Astrocyte (in vitro differentiated cells and primary cell): Measurements from ENCODE around the gene TENM4. TPM values are rescaled to one million over a fixed set of nuclear protein-coding genes. Genes with fewer than 3 reads are reported as not detected.
A peak's percentile ranks its signal among the peaks of the same experiment; 100 is the strongest.

ENCODE experiments used
- DNase-seq: peaks from one replicate; pipeline ENCODE4 v3.0.0-alpha.2; 2010; ENCODE audit warnings: low read depth
- FAIRE-seq: peaks from 2 replicates; lab custom pipeline; 2011; peaks lifted over from hg19 to GRCh38; lab: Jason Lieb, UNC
- H2AFZ ChIP-seq: 2 replicates; pipeline ENCODE4 v1.6.0; 2012; ENCODE audit warnings: low read depth, low read length, inconsistent platforms
- H3K27ac ChIP-seq: 2 replicates; pipeline ENCODE4 v1.5.1; 2011; ENCODE audit warnings: low read depth, low read length, inconsistent platforms
- H3K27me3 ChIP-seq: 2 replicates; pipeline ENCODE4 v1.6.0; 2011; ENCODE audit warnings: low read length, inconsistent platforms; ENCODE audit not compliant: insufficient read depth
- H3K36me3 ChIP-seq: 2 replicates; pipeline ENCODE4 v1.5.1; 2011; ENCODE audit warnings: low read length, inconsistent platforms; ENCODE audit not compliant: insufficient read depth
- H3K4me1 ChIP-seq: 2 replicates; pipeline ENCODE4 v1.5.1; 2011; ENCODE audit warnings: low read length, inconsistent platforms; ENCODE audit not compliant: insufficient read depth
- H3K4me2 ChIP-seq: 2 replicates; pipeline ENCODE4 v1.6.0; 2012; ENCODE audit warnings: low read length, inconsistent platforms
- H3K4me3 ChIP-seq: 2 replicates; pipeline ENCODE4 v1.5.1; 2011; ENCODE audit warnings: low read depth, mild to moderate bottlenecking, low read length, inconsistent platforms; ENCODE audit not compliant: insufficient read depth
- H3K79me2 ChIP-seq: 2 replicates; pipeline ENCODE4 v1.6.0; 2012; ENCODE audit warnings: mild to moderate bottlenecking, low read length, inconsistent platforms; ENCODE audit not compliant: insufficient read depth
- H3K9ac ChIP-seq: 2 replicates; pipeline ENCODE4 v1.6.0; 2012; ENCODE audit warnings: mild to moderate bottlenecking, low read length, inconsistent platforms
- H3K9me3 ChIP-seq: 2 replicates; pipeline ENCODE4 v1.5.1; 2012; ENCODE audit warnings: low read depth, mild to moderate bottlenecking, low read length, inconsistent platforms; ENCODE audit not compliant: insufficient read depth
- H4K20me1 ChIP-seq: 2 replicates; pipeline ENCODE4 v1.6.0; 2012; ENCODE audit warnings: low read length, inconsistent platforms; ENCODE audit not compliant: insufficient read depth
- H3K27ac Mint-ChIP-seq: one replicate; pipeline ENCODE4 v1.8.0; 2021; ENCODE audit warnings: mild to moderate bottlenecking, mixed read lengths; ENCODE audit not compliant: unreplicated experiment
- H3K27me3 Mint-ChIP-seq: one replicate; pipeline ENCODE4 v1.8.0; 2021; ENCODE audit warnings: low read depth, mixed read lengths; ENCODE audit not compliant: unreplicated experiment
- H3K36me3 Mint-ChIP-seq: one replicate; pipeline ENCODE4 v1.8.0; 2021; ENCODE audit warnings: low read depth, mixed read lengths; ENCODE audit not compliant: unreplicated experiment
- H3K4me1 Mint-ChIP-seq: one replicate; pipeline ENCODE4 v1.8.0; 2021; ENCODE audit warnings: low read depth, mixed read lengths; ENCODE audit not compliant: unreplicated experiment
- H3K4me3 Mint-ChIP-seq: one replicate; pipeline ENCODE4 v1.8.0; 2021; ENCODE audit warnings: mild to moderate bottlenecking, moderate library complexity, mixed read lengths; ENCODE audit not compliant: unreplicated experiment
- H3K9me3 Mint-ChIP-seq: one replicate; pipeline ENCODE4 v1.8.0; 2021; ENCODE audit warnings: mild to moderate bottlenecking, mixed read lengths; ENCODE audit not compliant: unreplicated experiment
- EZH2 ChIP-seq: IDR thresholded peaks from 2 replicates; pipeline ENCODE4 v1.6.1; 2012; ENCODE audit warnings: mild to moderate bottlenecking, low read length, inconsistent platforms; ENCODE audit not compliant: insufficient read depth
- total RNA-seq: library from RNA; stranded (reverse); gene quantifications from 2 replicates; pipeline ENCODE4 v1.2.1, GENCODE V29; 2021
- TF ChIP-seq, protein P1 (sequence below): IDR thresholded peaks from 2 replicates; pipeline ENCODE4 v1.5.1; 2011; ENCODE audit warnings: low read depth, mild to moderate bottlenecking, inconsistent platforms, low read length, moderate library complexity; ENCODE audit not compliant: insufficient read depth

Gene TENM4
- total RNA-seq, 1 donor from 2014 or later = 7.5 TPM

DNA sequence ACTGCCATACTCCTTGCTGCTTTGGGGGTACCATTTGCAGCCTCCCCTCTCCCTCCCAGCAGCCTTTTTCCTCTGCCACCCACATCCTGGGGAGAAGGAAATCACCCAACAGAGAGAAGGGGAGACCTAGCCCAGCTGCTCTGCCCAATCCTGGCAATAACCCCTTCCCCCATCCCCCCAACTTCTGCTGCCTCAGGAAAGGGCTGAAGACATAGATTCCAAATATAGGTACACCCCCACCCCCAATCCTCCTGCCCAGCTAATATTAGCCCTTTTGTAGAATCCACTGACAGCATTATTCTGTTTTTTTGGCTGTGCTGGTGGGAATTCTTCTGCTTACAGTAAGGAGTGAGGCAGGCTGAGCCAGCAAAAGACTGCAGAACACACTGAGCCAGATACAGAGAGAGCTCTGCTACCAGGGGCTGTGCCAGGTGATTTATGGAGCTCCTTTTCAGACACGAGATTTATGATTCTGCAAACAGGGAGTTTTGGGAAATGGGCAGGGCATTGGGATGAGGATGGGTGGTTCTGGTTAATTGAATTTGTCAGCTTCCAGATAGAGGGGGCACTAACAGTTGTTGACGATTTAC is 164.0 kb downstream of the TENM4 start:
- DNase-seq (no peak), FAIRE-seq (no peak)
- Histone ChIP-seq H4K20me1 (peaks cover 20% of the 10 kb centered on the region), H3K4me3 (no peak overlapping the region), H3K79me2 (no peaks in the 10 kb centered on the region), H3K9ac (no peak overlapping the region), H3K9me3 (no peaks in the 10 kb centered on the region), H3K27ac (no peak overlapping the region), H2AFZ (no peak overlapping the region), H3K4me1 (peaks cover 9% of the 10 kb centered on the region), H3K4me2 (no peak overlapping the region), H3K27me3 (no peaks in the 10 kb centered on the region), H3K36me3 (no peaks in the 10 kb centered on the region)
- H3K27me3 Mint-ChIP-seq = peaks cover 17% of the 10 kb centered on the region
- H3K4me1 Mint-ChIP-seq = peaks cover 21% of the 10 kb centered on the region
- H3K27ac Mint-ChIP-seq = peak overlapping the region; percentile 28
- peaks cover 2% of the 10 kb centered on the region for H3K9me3 Mint-ChIP-seq
- no peak overlapping the region for H3K4me3 Mint-ChIP-seq
- TF ChIP-seq, protein P1, sequence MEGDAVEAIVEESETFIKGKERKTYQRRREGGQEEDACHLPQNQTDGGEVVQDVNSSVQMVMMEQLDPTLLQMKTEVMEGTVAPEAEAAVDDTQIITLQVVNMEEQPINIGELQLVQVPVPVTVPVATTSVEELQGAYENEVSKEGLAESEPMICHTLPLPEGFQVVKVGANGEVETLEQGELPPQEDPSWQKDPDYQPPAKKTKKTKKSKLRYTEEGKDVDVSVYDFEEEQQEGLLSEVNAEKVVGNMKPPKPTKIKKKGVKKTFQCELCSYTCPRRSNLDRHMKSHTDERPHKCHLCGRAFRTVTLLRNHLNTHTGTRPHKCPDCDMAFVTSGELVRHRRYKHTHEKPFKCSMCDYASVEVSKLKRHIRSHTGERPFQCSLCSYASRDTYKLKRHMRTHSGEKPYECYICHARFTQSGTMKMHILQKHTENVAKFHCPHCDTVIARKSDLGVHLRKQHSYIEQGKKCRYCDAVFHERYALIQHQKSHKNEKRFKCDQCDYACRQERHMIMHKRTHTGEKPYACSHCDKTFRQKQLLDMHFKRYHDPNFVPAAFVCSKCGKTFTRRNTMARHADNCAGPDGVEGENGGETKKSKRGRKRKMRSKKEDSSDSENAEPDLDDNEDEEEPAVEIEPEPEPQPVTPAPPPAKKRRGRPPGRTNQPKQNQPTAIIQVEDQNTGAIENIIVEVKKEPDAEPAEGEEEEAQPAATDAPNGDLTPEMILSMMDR = no peak
- TF ChIP-seq EZH2 = no peak
- H3K36me3 Mint-ChIP-seq = peaks cover 3% of the 10 kb centered on the region

DNA sequence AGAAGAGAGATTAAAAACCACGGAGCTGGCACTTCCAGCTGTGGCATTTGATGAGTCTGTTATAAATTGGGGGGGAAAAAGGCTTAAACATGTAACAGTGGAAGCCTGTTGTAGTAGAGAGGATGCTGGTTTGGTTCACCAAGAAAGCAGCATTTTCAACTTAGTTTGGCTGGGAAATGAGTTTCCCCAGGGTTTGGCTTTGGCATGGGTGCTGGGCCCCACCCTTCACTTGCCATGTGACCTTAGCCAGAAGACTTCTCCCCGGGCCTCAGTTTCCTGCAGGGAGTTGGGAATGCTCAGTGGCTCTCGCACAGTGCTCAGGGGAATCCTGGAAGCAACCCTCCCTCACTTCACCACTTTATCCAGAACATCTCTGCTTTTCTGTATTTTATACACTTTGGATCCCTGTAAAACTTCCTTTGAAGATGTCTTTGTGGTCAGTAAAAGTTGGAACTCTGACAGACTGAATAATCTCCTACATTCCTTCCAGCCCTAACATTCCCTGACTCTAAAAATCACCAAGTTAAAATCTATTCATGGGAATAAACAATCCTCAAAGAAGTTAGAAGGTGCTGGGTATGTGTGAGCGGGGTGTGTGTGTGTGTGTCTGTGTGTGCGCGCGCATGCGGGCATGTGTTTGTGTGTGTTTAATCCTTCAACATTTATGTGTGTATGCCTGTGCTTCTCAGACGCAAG is 166.0 kb downstream of the TENM4 start:
- H3K4me1 ChIP-seq = peaks cover 9% of the 10 kb centered on the region
- Mint-ChIP-seq H3K9me3 (peaks cover 2% of the 10 kb centered on the region), H3K27ac (no peak overlapping the region), H3K4me1 (peaks cover 21% of the 10 kb centered on the region), H3K36me3 (no peaks in the 10 kb centered on the region), H3K27me3 (peaks cover 13% of the 10 kb centered on the region), H3K4me3 (no peak overlapping the region)
- H3K4me2 ChIP-seq = peak overlapping the region; percentile 2
- H3K9ac ChIP-seq = no peak overlapping the region
- H4K20me1 ChIP-seq = peaks cover 19% of the 10 kb centered on the region
- H3K79me2 ChIP-seq = no peaks in the 10 kb centered on the region
- FAIRE-seq = no peak
- no peaks in the 10 kb centered on the region for H3K36me3 ChIP-seq
- no peaks in the 10 kb centered on the region for H3K27me3 ChIP-seq
- no peak overlapping the region for H3K27ac ChIP-seq
- H3K4me3 ChIP-seq = no peak overlapping the region
- H3K9me3 ChIP-seq = no peaks in the 10 kb centered on the region
- TF ChIP-seq EZH2 = no peak
- TF ChIP-seq, protein P1 = no peak
- peak; percentile 76 for DNase-seq
- H2AFZ ChIP-seq = no peak overlapping the region

DNA sequence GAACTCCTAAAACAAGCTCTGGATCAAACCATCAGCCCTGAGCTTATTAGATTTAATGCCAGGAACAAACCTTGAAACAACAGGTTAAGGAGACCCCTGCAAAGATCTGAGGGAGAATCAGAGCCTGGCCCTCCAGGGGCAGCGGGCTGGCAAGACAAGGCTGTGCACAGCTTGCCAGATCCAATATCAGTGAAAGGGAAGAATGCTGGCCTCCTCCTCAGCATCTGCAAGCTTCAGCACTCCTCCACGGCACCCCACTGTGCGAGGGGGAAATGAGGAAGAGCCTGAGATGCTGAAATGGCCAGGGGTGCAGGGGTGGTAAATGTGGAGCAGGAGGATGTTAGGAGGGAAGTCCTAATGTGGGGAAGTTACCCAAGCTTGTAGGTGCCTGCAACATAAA is 167.0 kb downstream of the TENM4 start:
- Histone ChIP-seq H3K4me2 (no peak overlapping the region), H3K27ac (no peak overlapping the region), H4K20me1 (peaks cover 19% of the 10 kb centered on the region), H3K79me2 (no peaks in the 10 kb centered on the region), H3K9me3 (no peaks in the 10 kb centered on the region), H3K4me1 (peaks cover 9% of the 10 kb centered on the region), H3K9ac (no peak overlapping the region), H3K4me3 (no peak overlapping the region), H3K27me3 (no peaks in the 10 kb centered on the region), H2AFZ (no peak overlapping the region), H3K36me3 (no peaks in the 10 kb centered on the region)
- H3K9me3 Mint-ChIP-seq = no peaks in the 10 kb centered on the region
- peaks cover 11% of the 10 kb centered on the region for H3K27me3 Mint-ChIP-seq
- FAIRE-seq = no peak
- H3K27ac Mint-ChIP-seq = peak overlapping the region; percentile 26
- no peak for DNase-seq
- H3K4me1 Mint-ChIP-seq = peaks cover 21% of the 10 kb centered on the region
- H3K4me3 Mint-ChIP-seq = no peak overlapping the region
- no peaks in the 10 kb centered on the region for H3K36me3 Mint-ChIP-seq
- TF ChIP-seq EZH2 = no peak
- TF ChIP-seq, protein P1 = no peak
